HG02623 (cell line): ENCODE results near the gene PRKCQ.
A peak's percentile ranks its signal among the peaks of the same experiment; 100 is the strongest.
"Not testable (repeated sequence)": the region's sequence is repeated elsewhere in the genome, so short reads cannot be mapped to it uniquely, and the experiment has no call there.

Experiments used
- ATAC-seq: cut with Tn5 transposase; IDR thresholded peaks from one replicate; pipeline ENCODE4 v1.9.1; 2021; ENCODE audit warnings: moderate library complexity; ENCODE audit not compliant: unreplicated experiment

Gene PRKCQ

GRCh38 chr10:6390213-6390845, 189.7 kb downstream of the PRKCQ start:
- no peak for ATAC-seq

DNA sequence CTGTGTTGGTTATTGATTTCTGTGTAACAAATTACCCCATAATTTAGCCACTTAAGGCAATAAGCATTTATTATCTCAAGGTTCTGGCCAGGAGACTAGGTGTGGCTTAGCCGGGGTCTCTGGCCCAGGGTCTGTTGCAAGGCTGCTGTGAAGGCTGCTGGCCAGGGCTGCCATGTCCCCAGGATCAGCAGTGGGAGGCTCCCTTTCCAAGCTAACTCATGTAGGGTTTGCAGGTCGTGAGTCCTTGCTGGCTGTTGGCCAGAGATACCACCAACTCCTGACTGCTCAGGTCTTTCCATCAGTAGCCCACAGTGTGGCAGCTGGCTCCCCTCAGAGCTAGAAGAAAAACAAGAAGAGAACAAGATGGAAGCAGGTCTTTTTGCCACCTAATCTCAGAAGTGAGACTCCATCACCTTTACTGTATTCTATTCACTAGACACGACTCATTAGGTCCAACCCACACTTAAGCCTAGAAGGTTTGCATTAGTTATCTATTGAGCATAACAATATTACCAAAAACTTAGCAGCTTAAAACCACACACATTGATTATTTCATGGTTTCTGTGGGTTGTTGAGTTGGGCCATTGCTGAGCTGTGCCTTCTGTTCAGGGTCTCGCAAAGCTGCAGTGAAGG, 191.7 kb downstream of the PRKCQ start:
- no peak for ATAC-seq

DNA sequence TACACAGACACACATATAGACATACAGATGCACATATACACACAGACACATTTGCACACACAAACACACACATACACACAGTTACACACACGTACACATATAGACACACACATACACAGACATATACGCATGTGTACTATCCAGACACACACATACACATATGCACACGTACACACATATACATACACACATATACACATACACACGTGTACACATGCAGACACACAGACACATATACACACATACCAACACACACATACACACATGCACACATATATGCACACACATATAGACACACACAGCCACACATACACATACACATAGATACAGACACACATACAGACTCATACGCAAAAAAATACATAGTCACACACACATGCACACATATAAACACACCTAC, 193.1 kb downstream of the PRKCQ start:
- no peak for ATAC-seq

DNA sequence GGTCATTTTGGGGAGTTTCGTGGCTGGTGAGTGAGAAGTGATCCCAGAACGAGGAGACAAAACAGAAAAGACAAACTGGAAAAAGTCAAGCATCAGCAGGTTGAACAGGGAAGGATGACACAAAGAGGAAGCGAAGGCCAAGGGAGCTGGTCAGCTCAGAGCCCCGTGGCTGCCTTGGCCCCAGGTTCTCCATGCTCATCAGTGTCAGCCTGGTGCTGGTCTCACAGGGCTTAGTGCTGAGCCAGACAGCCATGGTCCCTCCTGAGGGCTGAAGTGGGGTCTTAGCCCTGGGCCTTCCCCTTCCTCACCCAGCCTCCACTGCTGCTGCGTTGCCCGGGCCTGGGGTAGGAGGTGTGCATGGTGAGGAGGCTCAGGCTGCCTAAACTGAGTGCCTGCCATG, 193.7 kb downstream of the PRKCQ start:
- ATAC-seq = no peak

DNA sequence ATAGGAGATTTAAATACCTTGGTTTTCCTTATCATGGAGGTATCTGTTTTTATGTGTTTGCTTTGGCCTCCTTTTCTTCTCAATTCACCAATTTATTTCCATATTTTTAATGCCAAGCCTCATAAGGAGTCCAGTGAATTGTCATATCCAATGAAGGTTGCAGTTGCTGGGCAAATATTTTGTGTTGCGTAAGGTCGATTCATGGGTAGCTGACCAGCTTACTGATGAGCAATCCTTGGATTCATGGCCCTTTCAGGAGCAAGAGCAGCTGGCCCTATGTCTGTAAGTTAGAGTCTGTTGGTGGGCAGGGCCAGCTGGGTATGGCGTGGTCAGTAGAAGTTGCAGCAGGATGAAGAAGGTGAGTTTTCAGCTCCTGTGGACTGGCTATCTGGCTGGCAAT, 194.4 kb downstream of the PRKCQ start:
- ATAC-seq = no peak

DNA sequence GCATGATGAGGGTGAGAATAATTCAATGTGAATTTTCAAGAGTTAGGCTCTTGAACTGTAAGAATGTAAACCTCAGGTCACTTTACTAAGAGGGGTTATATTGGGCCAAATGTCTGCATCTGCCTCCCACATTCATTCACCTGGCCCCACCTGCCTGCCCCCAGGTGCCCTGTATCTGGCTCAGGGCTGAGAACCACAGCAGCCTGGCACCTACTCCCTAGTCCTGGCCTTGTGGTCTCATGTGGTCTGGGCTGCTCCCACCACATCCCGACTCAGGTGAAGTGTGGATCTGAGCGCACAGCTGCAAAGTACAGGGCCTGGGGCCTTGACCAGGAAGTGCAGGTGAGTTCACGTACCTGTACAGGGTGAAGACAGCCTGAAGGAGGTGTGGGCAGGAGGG, 195.2 kb downstream of the PRKCQ start:
- no peak for ATAC-seq

DNA sequence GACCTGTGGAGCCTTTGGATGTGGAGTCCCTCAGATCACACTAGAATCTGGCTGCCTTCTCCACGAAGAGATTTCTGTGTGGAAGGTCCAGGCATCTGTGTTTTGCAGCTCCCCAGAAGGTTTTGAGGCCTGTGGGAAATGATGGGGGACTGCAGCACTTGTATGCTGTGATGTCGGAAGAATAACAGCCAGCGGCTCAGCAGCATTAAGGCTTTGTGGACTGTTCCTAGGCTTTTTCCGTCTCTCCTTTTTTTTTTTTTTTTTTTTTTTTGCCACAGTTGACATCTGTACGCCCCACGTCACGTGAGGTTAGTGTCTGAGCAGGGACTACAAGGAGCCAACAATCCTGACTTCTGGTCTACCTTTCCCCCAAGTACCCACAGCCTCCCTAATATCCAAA, 196.0 kb downstream of the PRKCQ start:
- ATAC-seq = no peak

DNA sequence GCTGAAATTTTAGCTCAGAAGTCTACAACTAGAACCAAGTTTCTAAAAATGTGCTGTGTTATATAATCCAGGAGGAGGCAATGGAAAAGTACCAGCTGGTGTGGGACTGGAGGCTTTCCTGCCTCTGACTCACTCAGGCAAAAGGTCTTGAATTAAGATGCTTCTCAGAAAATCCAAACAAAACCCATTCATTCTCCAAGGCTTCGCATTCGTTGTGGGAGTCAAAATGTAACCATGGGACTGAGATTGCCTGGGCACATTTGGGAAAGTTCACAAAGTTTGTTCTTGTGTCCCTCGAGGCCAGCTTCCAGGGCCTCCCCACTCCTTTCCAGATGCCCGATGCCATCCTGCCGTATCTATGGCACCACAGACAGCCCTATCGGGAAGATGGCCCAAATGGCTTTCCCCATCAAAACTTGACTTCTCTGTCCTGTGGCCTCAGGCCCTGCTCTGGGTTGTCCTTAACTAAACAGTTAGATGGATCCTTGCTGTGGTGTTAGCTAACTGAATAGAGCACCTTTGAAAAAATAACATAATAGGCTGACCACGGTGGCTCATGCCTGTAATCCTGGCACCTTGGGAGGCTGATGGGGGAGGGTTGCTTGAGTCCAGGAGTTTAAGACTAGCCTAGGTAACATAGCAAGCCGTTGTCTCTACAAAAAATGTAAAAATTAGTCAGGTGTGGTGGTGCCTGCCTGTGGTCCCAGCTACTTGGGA, 196.8 kb downstream of the PRKCQ start:
- ATAC-seq = no peak

- ATAC-seq = peak; percentile 71
Observed at GRCh38 chr10:6382081-6382480, 198.0 kb downstream of the PRKCQ start.

DNA sequence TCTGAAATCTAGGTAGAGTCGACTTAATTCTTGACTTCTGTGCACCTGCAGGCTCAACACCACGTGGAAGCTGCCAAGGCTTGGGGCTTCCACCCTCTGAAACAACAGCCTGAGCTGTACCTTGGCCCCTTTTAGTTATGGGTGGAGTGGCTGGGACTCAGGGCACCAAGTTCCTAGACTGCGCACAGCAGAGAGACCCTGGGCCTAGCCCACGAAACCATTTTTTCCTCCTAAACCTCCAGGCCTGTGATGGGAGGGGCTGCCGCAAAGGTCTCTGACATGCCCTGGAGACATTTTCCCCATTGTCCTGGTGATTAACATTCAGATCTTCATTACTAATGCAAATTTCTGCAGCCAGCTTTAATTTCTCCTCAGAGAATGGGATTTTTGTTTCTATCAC, 199.6 kb downstream of the PRKCQ start:
- not testable (repeated sequence) for ATAC-seq

GRCh38 chr10:6379015-6379776, 200.9 kb downstream of the PRKCQ start:
- no peak for ATAC-seq
